H1 (cell line): ENCODE measurements around the gene KCNQ2.

Experiments used
- CEBPB ChIP-seq: IDR thresholded peaks from 2 replicates; pipeline ENCODE4 v1.6.1; 2012; ENCODE audit warnings: low read depth, low read length
- EZH2 ChIP-seq: fragments of 200-600 bp; sonication (generic); IDR thresholded peaks from 2 replicates; pipeline ENCODE4 v1.7.1; 2012; ENCODE audit warnings: low read depth, mild to moderate bottlenecking, moderate library complexity, low read length, inconsistent platforms; ENCODE audit not compliant: severe bottlenecking
- JUND ChIP-seq: IDR thresholded peaks from 2 replicates; pipeline ENCODE4 v1.6.1; 2011; ENCODE audit warnings: mild to moderate bottlenecking, improper control_type of control experiment, low read length

DNA sequence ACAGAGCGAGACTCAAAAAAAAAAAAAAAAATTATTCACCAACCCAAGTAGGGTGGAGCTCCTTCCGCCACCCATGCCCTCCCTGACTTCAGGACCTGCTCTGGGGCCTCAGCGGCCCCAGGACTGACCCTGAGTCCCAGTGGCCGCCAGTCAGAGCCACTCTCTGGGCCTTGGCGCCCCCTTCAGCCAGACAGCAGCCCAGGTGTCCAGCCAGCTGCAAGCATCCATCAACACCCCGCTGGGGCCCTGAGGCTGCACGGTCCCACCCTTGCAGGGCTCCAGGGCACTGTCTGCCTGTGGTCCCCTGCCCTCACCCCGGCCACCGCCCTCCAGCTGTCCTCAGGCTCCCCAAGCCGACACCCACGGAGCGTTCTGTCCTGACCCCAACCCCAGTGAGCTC, 11.4 kb upstream of the KCNQ2 start:
- TF ChIP-seq JUND (no peak), EZH2 (no peak), CEBPB (no peak)
